Right kidney (tissue), 1 donor: ENCODE measurements around the gene WTIP.

Source experiments
- DNase-seq: peaks from one replicate; pipeline ENCODE4 v3.0.0-alpha.2; 2016

The WTIP gene

DNA sequence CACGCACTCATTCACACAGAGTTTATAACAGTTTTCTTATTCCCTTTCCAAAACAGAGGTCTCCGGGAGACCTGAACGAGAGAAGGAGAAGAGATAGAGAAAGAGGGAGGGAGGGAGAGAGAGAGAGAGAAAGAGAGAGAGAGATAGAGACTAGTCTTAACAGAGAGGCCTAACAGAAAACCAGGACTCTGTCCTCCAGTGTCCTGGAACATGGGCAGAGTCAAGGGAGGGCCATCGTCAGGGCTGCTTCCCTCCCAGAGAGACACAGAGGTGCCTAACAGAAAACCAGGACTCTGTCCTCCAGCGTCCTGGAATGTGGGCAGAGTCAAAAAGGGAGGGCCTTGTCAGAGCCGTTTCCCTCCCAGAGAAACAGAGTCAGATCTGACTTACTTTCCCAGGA is 78.7 kb downstream of the WTIP start:
- DNase-seq: no peak
